ENCODE results near the gene HIBCH.

HIBCH gene

DNA sequence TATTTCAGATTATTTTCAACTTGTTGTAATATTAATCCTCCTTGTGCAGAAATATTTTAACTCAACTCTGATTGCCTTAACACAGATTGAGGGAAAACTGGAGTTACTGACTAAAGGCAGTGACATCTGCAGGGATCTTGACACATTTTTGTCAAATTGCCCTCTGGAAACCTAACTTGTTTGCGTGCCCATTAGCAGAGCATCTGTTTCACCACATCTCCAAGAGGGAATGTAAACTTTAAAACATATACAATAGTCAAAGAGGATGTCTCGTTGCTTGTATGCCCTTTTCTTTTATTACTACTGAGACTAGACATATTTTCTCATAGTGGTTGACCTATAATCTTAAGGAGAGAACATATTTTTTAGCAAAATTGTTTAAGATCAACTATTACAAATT lies 38.0 kb upstream of the HIBCH start:
- no peaks in the 10 kb centered on the region for H3K36me3 ChIP-seq (ENCODE audit: insufficient read depth)
- no peak overlapping the region for H3K9ac ChIP-seq
- H3K4me3 ChIP-seq (IDR thresholded peaks at IDR 0.05; ENCODE audit: insufficient read depth, low read depth, low read length), result no peak overlapping the region
- H4K20me1 ChIP-seq (ENCODE audit: insufficient read depth), result no peaks in the 10 kb centered on the region
- no peak overlapping the region for H2AFZ ChIP-seq (ENCODE audit: low read depth)
- H3K4me1 ChIP-seq (ENCODE audit: low read depth, poor library complexity, severe bottlenecking), result peaks cover 23% of the 10 kb centered on the region
- H3K27me3 ChIP-seq (ENCODE audit: insufficient read depth, low read depth), result no peaks in the 10 kb centered on the region
- no peaks in the 10 kb centered on the region for H3K79me2 ChIP-seq (ENCODE audit: insufficient read depth, low read depth)
- TF ChIP-seq, protein P1, sequence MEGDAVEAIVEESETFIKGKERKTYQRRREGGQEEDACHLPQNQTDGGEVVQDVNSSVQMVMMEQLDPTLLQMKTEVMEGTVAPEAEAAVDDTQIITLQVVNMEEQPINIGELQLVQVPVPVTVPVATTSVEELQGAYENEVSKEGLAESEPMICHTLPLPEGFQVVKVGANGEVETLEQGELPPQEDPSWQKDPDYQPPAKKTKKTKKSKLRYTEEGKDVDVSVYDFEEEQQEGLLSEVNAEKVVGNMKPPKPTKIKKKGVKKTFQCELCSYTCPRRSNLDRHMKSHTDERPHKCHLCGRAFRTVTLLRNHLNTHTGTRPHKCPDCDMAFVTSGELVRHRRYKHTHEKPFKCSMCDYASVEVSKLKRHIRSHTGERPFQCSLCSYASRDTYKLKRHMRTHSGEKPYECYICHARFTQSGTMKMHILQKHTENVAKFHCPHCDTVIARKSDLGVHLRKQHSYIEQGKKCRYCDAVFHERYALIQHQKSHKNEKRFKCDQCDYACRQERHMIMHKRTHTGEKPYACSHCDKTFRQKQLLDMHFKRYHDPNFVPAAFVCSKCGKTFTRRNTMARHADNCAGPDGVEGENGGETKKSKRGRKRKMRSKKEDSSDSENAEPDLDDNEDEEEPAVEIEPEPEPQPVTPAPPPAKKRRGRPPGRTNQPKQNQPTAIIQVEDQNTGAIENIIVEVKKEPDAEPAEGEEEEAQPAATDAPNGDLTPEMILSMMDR (conservative IDR thresholded peaks at IDR 0.05; ENCODE audit: low read depth, low read length), result no peak
- no peak overlapping the region for H3K4me2 ChIP-seq
- H3K27ac ChIP-seq, result no peak overlapping the region

DNA sequence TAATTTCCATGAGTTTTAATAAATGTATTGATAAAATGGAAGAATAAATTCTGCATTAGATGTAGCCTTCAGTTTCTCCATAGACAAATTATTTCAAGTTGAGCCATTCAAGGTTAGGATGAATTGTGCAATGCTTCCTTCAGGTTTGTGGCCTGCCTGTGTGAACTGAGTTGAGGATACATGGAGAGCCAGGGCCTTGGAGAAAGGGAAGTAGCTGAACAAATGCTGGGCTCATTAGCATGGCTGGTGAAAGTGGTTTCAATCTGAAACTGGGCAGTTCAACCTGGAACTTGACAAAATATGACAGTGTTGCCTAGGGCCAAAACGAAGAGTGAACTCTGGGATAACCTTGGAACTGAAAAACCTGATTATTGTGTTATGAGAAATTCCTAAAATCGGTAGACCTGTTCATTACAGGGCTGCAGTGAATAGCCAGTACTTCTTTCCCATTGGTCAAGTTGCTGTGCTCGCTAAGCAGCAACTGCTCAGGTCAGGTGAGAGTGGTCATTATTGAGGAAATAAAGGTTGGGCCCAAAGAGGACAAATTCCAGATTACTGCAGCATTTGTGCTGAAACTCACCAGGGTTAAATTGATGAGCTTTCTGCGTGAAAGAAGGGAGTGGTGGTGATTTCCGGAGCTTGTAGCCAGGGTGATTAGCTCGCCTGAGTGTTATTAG lies 36.5 kb upstream of the HIBCH start:
- no peak overlapping the region for H3K4me3 ChIP-seq (IDR thresholded peaks at IDR 0.05; ENCODE audit: insufficient read depth, low read depth, low read length)
- H4K20me1 ChIP-seq (ENCODE audit: insufficient read depth), result no peaks in the 10 kb centered on the region
- H3K4me1 ChIP-seq (ENCODE audit: low read depth, poor library complexity, severe bottlenecking), result peaks cover 23% of the 10 kb centered on the region
- H3K4me2 ChIP-seq, result no peak overlapping the region
- TF ChIP-seq, protein P1 (conservative IDR thresholded peaks at IDR 0.05; ENCODE audit: low read depth, low read length), result no peak
- no peak overlapping the region for H3K27ac ChIP-seq
- no peaks in the 10 kb centered on the region for H3K27me3 ChIP-seq (ENCODE audit: insufficient read depth, low read depth)
- H3K79me2 ChIP-seq (ENCODE audit: insufficient read depth, low read depth), result no peaks in the 10 kb centered on the region
- H2AFZ ChIP-seq (ENCODE audit: low read depth), result no peak overlapping the region
- no peaks in the 10 kb centered on the region for H3K36me3 ChIP-seq (ENCODE audit: insufficient read depth)
- no peak overlapping the region for H3K9ac ChIP-seq

DNA sequence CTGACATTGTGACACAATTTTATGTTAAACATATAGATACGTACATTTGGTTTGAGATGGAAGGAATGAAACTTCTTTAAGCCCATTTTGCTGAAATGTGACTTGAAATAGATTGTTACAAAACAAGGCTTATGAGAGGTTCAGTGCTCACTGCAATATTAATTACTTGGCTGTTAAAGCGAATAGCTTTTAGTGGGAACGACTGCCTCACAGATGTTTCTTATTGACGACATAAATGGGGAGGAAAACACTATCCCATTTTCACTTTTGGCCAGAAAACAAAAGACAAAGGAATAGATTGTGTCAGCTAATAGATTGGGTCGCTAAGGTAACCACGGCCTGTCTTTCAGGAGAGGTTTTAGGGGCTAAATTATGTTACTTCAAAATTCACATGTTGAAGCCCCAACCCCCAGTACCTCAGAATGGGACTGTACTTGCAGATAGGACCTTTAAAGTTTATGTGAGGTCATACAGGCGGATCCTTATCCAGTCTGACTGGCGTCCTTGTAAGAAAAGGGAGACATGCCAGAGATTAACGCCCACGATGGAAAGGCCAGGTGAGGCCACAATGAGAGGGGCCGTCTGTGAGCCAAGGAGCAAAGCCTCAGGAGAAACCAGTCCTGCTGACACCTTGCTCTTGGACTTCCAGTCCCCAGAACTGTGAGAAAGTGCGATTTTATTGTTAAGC lies 34.5 kb upstream of the HIBCH start:
- Histone ChIP-seq H3K4me2 (no peak overlapping the region), H3K4me1 (ENCODE audit: low read depth, poor library complexity, severe bottlenecking) (peaks cover 8% of the 10 kb centered on the region), H3K9ac (no peak overlapping the region), H3K79me2 (ENCODE audit: insufficient read depth, low read depth) (no peaks in the 10 kb centered on the region), H2AFZ (ENCODE audit: low read depth) (no peak overlapping the region), H4K20me1 (ENCODE audit: insufficient read depth) (no peaks in the 10 kb centered on the region), H3K27me3 (ENCODE audit: insufficient read depth, low read depth) (no peaks in the 10 kb centered on the region), H3K36me3 (ENCODE audit: insufficient read depth) (no peaks in the 10 kb centered on the region), H3K4me3 (IDR thresholded peaks at IDR 0.05; ENCODE audit: insufficient read depth, low read depth, low read length) (no peak overlapping the region), H3K27ac (no peak overlapping the region)
- TF ChIP-seq, protein P1 (conservative IDR thresholded peaks at IDR 0.05; ENCODE audit: low read depth, low read length), result no peak

DNA sequence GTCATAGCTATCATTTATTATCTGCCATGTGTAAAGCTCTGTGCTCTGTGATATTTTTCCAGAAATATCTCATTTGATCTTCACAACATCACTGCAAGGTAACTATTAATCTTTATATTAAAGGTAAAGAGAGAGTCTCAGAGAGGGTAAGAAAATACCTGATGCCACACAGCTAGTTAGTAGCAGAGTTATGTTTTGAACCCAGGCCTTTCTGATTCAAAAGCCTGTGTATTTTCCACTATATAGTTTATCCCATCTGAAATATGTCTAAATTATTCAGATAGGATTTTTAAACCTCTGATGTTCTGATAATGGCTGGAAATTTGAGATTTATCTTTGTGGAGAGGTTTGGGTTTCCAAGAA lies 33.9 kb upstream of the HIBCH start:
- Histone ChIP-seq H3K4me1 (ENCODE audit: low read depth, poor library complexity, severe bottlenecking) (peaks cover 8% of the 10 kb centered on the region), H3K9ac (no peak overlapping the region), H2AFZ (ENCODE audit: low read depth) (0 out of 2 replicates have a peak overlapping the region, but pooled peaks have one; percentile 16), H3K79me2 (ENCODE audit: insufficient read depth, low read depth) (no peaks in the 10 kb centered on the region), H3K36me3 (ENCODE audit: insufficient read depth) (no peaks in the 10 kb centered on the region), H3K4me3 (IDR thresholded peaks at IDR 0.05; ENCODE audit: insufficient read depth, low read depth, low read length) (no peak overlapping the region), H3K27ac (no peak overlapping the region), H3K27me3 (ENCODE audit: insufficient read depth, low read depth) (no peaks in the 10 kb centered on the region), H4K20me1 (ENCODE audit: insufficient read depth) (no peaks in the 10 kb centered on the region), H3K4me2 (0 out of 2 replicates have a peak overlapping the region, but pooled peaks have one; percentile 7)
- TF ChIP-seq, protein P1 (conservative IDR thresholded peaks at IDR 0.05; ENCODE audit: low read depth, low read length), result no peak
